Activated CD8-positive, alpha-beta T cell treated with anti-CD3 and anti-CD28 coated beads for 36 hours (primary cell): Measurements from ENCODE around the gene ZYX. TPM values are rescaled to one million over a fixed set of nuclear protein-coding genes. Genes with fewer than 3 reads are reported as not detected.

Experiments
- ATAC-seq: fragments of 200-7000 bp; cut with Tn5 transposase; one replicate; pipeline ENCODE4 v1.10.0; 2021; ENCODE audit warnings: mild to moderate bottlenecking, moderate library complexity
- CTCF ChIA-PET: fragments of 350-600 bp; sonication (Branson Sonifier 250); formaldehyde crosslinking; loops from one replicate; lab custom pipeline; 2021; ENCODE audit warnings: antibody characterized with exemption; lab: Charles Lee
- POLR2A ChIA-PET: fragments of 350-600 bp; sonication (Branson Sonifier 250); formaldehyde crosslinking; loops from one replicate; lab custom pipeline; 2021; ENCODE audit warnings: antibody characterized with exemption; lab: Charles Lee
- DNase-seq: peaks from one replicate; pipeline ENCODE4 v3.0.0-alpha.2; 2020
- H3K27ac Mint-ChIP-seq: one replicate; pipeline ENCODE4 v1.8.0; 2021; ENCODE audit warnings: mild to moderate bottlenecking, mixed read lengths
- H3K27me3 Mint-ChIP-seq: one replicate; pipeline ENCODE4 v1.8.0; 2021; ENCODE audit warnings: mixed read lengths
- H3K36me3 Mint-ChIP-seq: one replicate; pipeline ENCODE4 v1.8.0; 2021; ENCODE audit warnings: low read depth, mixed read lengths
- H3K4me1 Mint-ChIP-seq: one replicate; pipeline ENCODE4 v1.8.0; 2021; ENCODE audit warnings: low read depth, mixed read lengths
- H3K4me3 Mint-ChIP-seq: one replicate; pipeline ENCODE4 v1.8.0; 2021; ENCODE audit warnings: mild to moderate bottlenecking, moderate library complexity, mixed read lengths
- H3K9me3 Mint-ChIP-seq: one replicate; pipeline ENCODE4 v1.8.0; 2021; ENCODE audit warnings: mixed read lengths
- intact Hi-C: fragments of 100-400 bp; cut with micrococcal nuclease; formaldehyde crosslinking; loops from one replicate; pipeline ENCODE4 v1.10.0; 2022
- total RNA-seq, 2 experiments: library from RNA; stranded (reverse); gene quantifications; one replicate each; pipeline ENCODE4 v1.2.3, GENCODE V29; 2021
- TF ChIP-seq, protein P1 (sequence below): fragments of 200-600 bp; IDR thresholded peaks from one replicate; pipeline ENCODE4 v1.8.0; 2022; ENCODE audit warnings: antibody characterized with exemption, mild to moderate bottlenecking

ZYX gene
- total RNA-seq, 2 experiments from 2014 or later = 111 to 120 TPM

GRCh38 chr7:143405173-143406001 is 24.2 kb downstream of the ZYX start:
- no peak for ATAC-seq
- POLR2A ChIA-PET = interaction anchor here (0.7 to 3.0 kb wide), 5 partner anchors 16 to 117 kb away, joined by 3 to 11 read pairs (median 5); no protein-coding TSS in a partner anchor

GRCh38 chr7:143406002-143406357 is 24.8 kb downstream of the ZYX start:
- Mint-ChIP-seq H3K27ac (no peak overlapping the region), H3K4me3 (no peak overlapping the region), H3K4me1 (peaks cover 57% of the 10 kb centered on the region), H3K9me3 (no peaks in the 10 kb centered on the region), H3K27me3 (no peaks in the 10 kb centered on the region), H3K36me3 (no peaks in the 10 kb centered on the region)
- TF ChIP-seq, protein P1, sequence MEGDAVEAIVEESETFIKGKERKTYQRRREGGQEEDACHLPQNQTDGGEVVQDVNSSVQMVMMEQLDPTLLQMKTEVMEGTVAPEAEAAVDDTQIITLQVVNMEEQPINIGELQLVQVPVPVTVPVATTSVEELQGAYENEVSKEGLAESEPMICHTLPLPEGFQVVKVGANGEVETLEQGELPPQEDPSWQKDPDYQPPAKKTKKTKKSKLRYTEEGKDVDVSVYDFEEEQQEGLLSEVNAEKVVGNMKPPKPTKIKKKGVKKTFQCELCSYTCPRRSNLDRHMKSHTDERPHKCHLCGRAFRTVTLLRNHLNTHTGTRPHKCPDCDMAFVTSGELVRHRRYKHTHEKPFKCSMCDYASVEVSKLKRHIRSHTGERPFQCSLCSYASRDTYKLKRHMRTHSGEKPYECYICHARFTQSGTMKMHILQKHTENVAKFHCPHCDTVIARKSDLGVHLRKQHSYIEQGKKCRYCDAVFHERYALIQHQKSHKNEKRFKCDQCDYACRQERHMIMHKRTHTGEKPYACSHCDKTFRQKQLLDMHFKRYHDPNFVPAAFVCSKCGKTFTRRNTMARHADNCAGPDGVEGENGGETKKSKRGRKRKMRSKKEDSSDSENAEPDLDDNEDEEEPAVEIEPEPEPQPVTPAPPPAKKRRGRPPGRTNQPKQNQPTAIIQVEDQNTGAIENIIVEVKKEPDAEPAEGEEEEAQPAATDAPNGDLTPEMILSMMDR = no peak
- no peak for DNase-seq
- CTCF ChIA-PET = interaction anchor here (1.0 to 7.9 kb wide), 5 partner anchors 11 to 165 kb away, joined by 4 to 78 read pairs (median 22); no protein-coding TSS in a partner anchor
- ATAC-seq = no peak
- intact Hi-C loops = loop anchor here (5.0 kb wide), 1 partner anchor 34 kb away; no protein-coding TSS in a partner anchor
- POLR2A ChIA-PET = interaction anchor here (1.0 to 3.0 kb wide), 5 partner anchors 16 to 106 kb away, joined by 3 to 11 read pairs (median 5); no protein-coding TSS in a partner anchor

More at GRCh38 chr7:143405173-143406001, 24.2 kb downstream of the ZYX start:
- Mint-ChIP-seq H3K27me3 (no peaks in the 10 kb centered on the region), H3K36me3 (no peaks in the 10 kb centered on the region), H3K4me1 (peaks cover 54% of the 10 kb centered on the region), H3K27ac (no peak overlapping the region), H3K9me3 (no peaks in the 10 kb centered on the region), H3K4me3 (no peak overlapping the region)
- TF ChIP-seq, protein P1 = no peak
- CTCF ChIA-PET = interaction anchor here (1.0 to 7.9 kb wide), 7 partner anchors 10 to 190 kb away, joined by 3 to 78 read pairs (median 4); no protein-coding TSS in a partner anchor
- intact Hi-C loops = loop anchor here (5.0 kb wide), 1 partner anchor 33 kb away; no protein-coding TSS in a partner anchor
- DNase-seq = no peak

DNA sequence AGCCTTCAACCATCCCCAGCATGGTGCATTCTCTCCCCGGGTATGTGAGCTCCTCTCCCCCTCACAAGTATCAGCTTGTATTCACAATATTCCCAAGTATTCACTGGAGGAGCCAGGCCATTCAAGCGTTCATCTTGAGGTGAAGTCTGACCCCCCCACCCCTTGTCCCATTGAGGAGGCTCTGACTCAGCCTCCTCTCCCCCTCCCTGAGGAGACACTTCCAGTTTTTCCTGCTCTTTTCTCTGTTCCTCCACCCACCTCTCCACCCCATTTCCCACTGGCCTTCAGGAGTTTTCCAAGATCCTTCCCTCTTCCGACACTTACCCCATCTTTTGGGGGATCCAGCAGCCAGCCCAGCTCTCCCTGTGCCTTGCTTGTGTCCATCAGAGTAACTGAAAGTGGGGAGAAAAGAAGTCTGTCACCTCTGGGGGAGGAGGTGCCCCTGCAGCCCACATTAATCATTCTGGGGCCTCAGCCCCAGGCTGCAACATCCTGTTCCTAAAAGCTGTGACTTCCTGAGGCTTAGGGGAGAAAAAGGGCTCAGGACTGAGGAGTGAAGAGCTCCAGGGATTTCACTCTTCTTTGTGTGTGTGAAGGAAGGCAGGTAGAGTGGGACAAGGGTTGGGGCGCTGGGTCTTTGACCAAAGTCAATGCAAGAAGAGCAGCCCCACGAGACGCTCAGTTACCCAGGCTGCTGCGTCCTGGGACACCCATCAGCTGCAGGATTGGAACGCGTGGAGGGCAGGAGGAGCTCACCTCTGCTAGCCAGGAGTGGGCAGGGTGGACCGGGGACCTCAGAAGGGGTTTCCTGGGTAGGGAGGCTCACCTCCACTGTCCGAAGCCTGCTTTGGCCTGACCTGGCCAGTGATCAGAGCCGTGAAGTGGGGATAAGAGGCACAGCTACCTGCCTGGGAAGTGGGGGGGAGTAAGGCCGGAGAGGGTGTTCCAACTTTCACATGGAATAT is 26.4 kb downstream of the ZYX start:
- Mint-ChIP-seq H3K4me3 (peak overlapping the region; percentile 74), H3K4me1 (peaks cover 59% of the 10 kb centered on the region), H3K27me3 (no peaks in the 10 kb centered on the region), H3K36me3 (no peaks in the 10 kb centered on the region), H3K27ac (peak overlapping the region; percentile 63), H3K9me3 (no peaks in the 10 kb centered on the region)
- TF ChIP-seq, protein P1 = no peak
- DNase-seq (peak; percentile 66), ATAC-seq (peak; percentile 81)
- CTCF ChIA-PET = interaction anchor here (0.8 to 7.9 kb wide), 17 partner anchors 9 to 192 kb away, joined by 3 to 78 read pairs (median 6); no protein-coding TSS in a partner anchor
- POLR2A ChIA-PET = interaction anchor here (0.6 to 3.0 kb wide), 12 partner anchors 10 to 146 kb away, joined by 3 to 11 read pairs (median 5); no protein-coding TSS in a partner anchor
- intact Hi-C loops = loop anchor here (5.0 kb wide), 1 partner anchor 35 kb away; no protein-coding TSS in a partner anchor

- Mint-ChIP-seq H3K27me3 (no peaks in the 10 kb centered on the region), H3K27ac (peak overlapping the region; percentile 63), H3K4me1 (peaks cover 58% of the 10 kb centered on the region), H3K9me3 (no peaks in the 10 kb centered on the region), H3K36me3 (no peaks in the 10 kb centered on the region), H3K4me3 (peak overlapping the region; percentile 74)
- ATAC-seq (no peak), DNase-seq (no peak)
- intact Hi-C loops = loop anchor here (5.0 kb wide), 1 partner anchor 36 kb away; no protein-coding TSS in a partner anchor
- CTCF ChIA-PET = interaction anchor here (1.1 to 7.9 kb wide), 15 partner anchors 8 to 193 kb away, joined by 3 to 78 read pairs (median 7); no protein-coding TSS in a partner anchor
- TF ChIP-seq, protein P1 = no peak
- POLR2A ChIA-PET = interaction anchor here (0.6 to 3.0 kb wide), 12 partner anchors 9 to 147 kb away, joined by 3 to 11 read pairs (median 4); partner anchors contain the start of gene CASP2
Measured at GRCh38 chr7:143408252-143408685, 27.1 kb downstream of the ZYX start.
